AG08395 (cell line): ENCODE data around the gene RSRC1.
A peak's percentile ranks its signal among the peaks of the same experiment; 100 is the strongest.
"Not testable (repeated sequence)": the region's sequence is repeated elsewhere in the genome, so short reads cannot be mapped to it uniquely, and the experiment has no call there.

Source experiments
- DNase-seq: peaks from one replicate; pipeline ENCODE4 v3.0.0; 2012; ENCODE audit warnings: mixed read lengths, low spot score

Gene RSRC1

GRCh38 chr3:158101335-158102241 lies 8.3 kb upstream of the RSRC1 start:
- no peak for DNase-seq

- no peak for DNase-seq
Observed at GRCh38 chr3:158102242-158103080, 7.4 kb upstream of the RSRC1 start.

GRCh38 chr3:158103081-158103886 lies 6.6 kb upstream of the RSRC1 start:
- no peak for DNase-seq

- no peak for DNase-seq
Observed at GRCh38 chr3:158103887-158104327, 6.0 kb upstream of the RSRC1 start.

GRCh38 chr3:158104431-158104921 lies 5.4 kb upstream of the RSRC1 start:
- no peak for DNase-seq

- DNase-seq = peak; percentile 66
Observed at GRCh38 chr3:158105119-158105709, 4.7 kb upstream of the RSRC1 start.

GRCh38 chr3:158105710-158106253 lies 4.1 kb upstream of the RSRC1 start:
- DNase-seq = peak; percentile 58

GRCh38 chr3:158106766-158107471 lies 3.0 kb upstream of the RSRC1 start:
- DNase-seq = no peak

- DNase-seq = no peak
Observed at GRCh38 chr3:158107605-158108444, 2.1 kb upstream of the RSRC1 start.

- DNase-seq = no peak
Observed at GRCh38 chr3:158108445-158108985, 1.4 kb upstream of the RSRC1 start.

- DNase-seq = no peak
Observed at GRCh38 chr3:158109295-158109803, 540 bp upstream of the RSRC1 start.

GRCh38 chr3:158110658-158111018 lies 749 bp downstream of the RSRC1 start:
- DNase-seq = no peak

- no peak for DNase-seq
Observed at GRCh38 chr3:158111861-158112260, 2.0 kb downstream of the RSRC1 start.

- not testable (repeated sequence) for DNase-seq
Observed at GRCh38 chr3:158113595-158113994, 3.7 kb downstream of the RSRC1 start.

GRCh38 chr3:158120330-158120729 lies 10.4 kb downstream of the RSRC1 start:
- no peak for DNase-seq

- DNase-seq = no peak
Observed at GRCh38 chr3:158121295-158121694, 11.4 kb downstream of the RSRC1 start.

GRCh38 chr3:158122721-158123120 lies 12.8 kb downstream of the RSRC1 start:
- not testable (repeated sequence) for DNase-seq

- peak; percentile 9 for DNase-seq
Observed at GRCh38 chr3:158127250-158128219, 17.6 kb downstream of the RSRC1 start.
